ENCODE results near the gene SLC26A5. TPM values are rescaled to one million over a fixed set of nuclear protein-coding genes. Genes with fewer than 3 reads are reported as not detected.
A peak's percentile ranks its signal among the peaks of the same experiment; 100 is the strongest.

SLC26A5 gene
- total RNA-seq, 4 donors from 2014 or later: 0.42 to 5.3 (median 0.90) TPM

GRCh38 chr7:103469095-103469948, 23.3 kb upstream of the SLC26A5 start:
- H3K27ac ChIP-seq: no peak overlapping the region
- no peak for TF ChIP-seq EP300 (IDR thresholded peaks at IDR 0.05)
- no peak for TF ChIP-seq CTCF (IDR thresholded peaks at IDR 0.05)
- TF ChIP-seq POLR2A (IDR thresholded peaks at IDR 0.05): no peak
- TF ChIP-seq POLR2AphosphoS5 (IDR thresholded peaks at IDR 0.05): no peak
- DNase-seq (ENCODE audit: low spot score in 2 of 2): no peak
- WGBS: 82% methylated on average over 4 of the region's 4 CpGs
- no peaks in the 10 kb centered on the region for H3K36me3 ChIP-seq
- H3K4me3 ChIP-seq: no peak overlapping the region
- no peaks in the 10 kb centered on the region for H3K4me1 ChIP-seq
- no peaks in the 10 kb centered on the region for H3K27me3 ChIP-seq
- no peaks in the 10 kb centered on the region for H3K9me3 ChIP-seq

GRCh38 chr7:103466814-103467213, 20.8 kb upstream of the SLC26A5 start:
- Histone ChIP-seq H3K4me3 (no peak overlapping the region), H3K27ac (no peak overlapping the region), H3K9me3 (no peaks in the 10 kb centered on the region), H3K27me3 (no peaks in the 10 kb centered on the region), H3K36me3 (no peaks in the 10 kb centered on the region), H3K4me1 (no peaks in the 10 kb centered on the region)
- 58% methylated on average over 3 of the region's 3 CpGs for WGBS
- TF ChIP-seq POLR2A (IDR thresholded peaks at IDR 0.05) (no peak), CTCF (IDR thresholded peaks at IDR 0.05) (no peak), POLR2AphosphoS5 (IDR thresholded peaks at IDR 0.05) (no peak), EP300 (IDR thresholded peaks at IDR 0.05) (no peak)
- no peak for DNase-seq (ENCODE audit: low spot score in 2 of 2)

GRCh38 chr7:103462358-103462757, 16.4 kb upstream of the SLC26A5 start:
- DNase-seq (ENCODE audit: low spot score in 2 of 2): no peak
- no peak overlapping the region for H3K4me3 ChIP-seq
- no peak overlapping the region for H3K27ac ChIP-seq
- no peaks in the 10 kb centered on the region for H3K27me3 ChIP-seq
- no peak for TF ChIP-seq CTCF (IDR thresholded peaks at IDR 0.05)
- no peaks in the 10 kb centered on the region for H3K4me1 ChIP-seq
- WGBS: 76% methylated on average over 7 of the region's 7 CpGs
- no peaks in the 10 kb centered on the region for H3K9me3 ChIP-seq
- no peaks in the 10 kb centered on the region for H3K36me3 ChIP-seq

- H3K4me3 ChIP-seq: no peak overlapping the region
- no peak overlapping the region for H3K27ac ChIP-seq
- H3K9me3 ChIP-seq: no peaks in the 10 kb centered on the region
- H3K36me3 ChIP-seq: no peaks in the 10 kb centered on the region
- TF ChIP-seq CTCF (IDR thresholded peaks at IDR 0.05) (peak in 1 of 2 donors; percentile 67), EP300 (IDR thresholded peaks at IDR 0.05) (no peak)
- peaks cover 29% of the 10 kb centered on the region for H3K27me3 ChIP-seq
- 15% methylated on average over 17 of the region's 17 CpGs for WGBS
- DNase-seq (ENCODE audit: low spot score in 2 of 2): no peak
- peaks cover 24% of the 10 kb centered on the region for H3K4me1 ChIP-seq
Observed at GRCh38 chr7:103447073-103447960, 1.3 kb upstream of the SLC26A5 start.
